Endothelial cell of umbilical vein (primary cell): ENCODE data around the gene NCOA7.
A peak's percentile ranks its signal among the peaks of the same experiment; 100 is the strongest.

Experiments
- EZH2 ChIP-seq: IDR thresholded peaks from 2 replicates; pipeline ENCODE4 v1.6.1; 2012; ENCODE audit warnings: borderline replicate concordance, low read depth, mild to moderate bottlenecking, moderate library complexity, low read length, inconsistent platforms; ENCODE audit not compliant: severe bottlenecking
- JUN ChIP-seq: IDR thresholded peaks from 2 replicates; pipeline ENCODE4 v1.6.1; 2011; ENCODE audit warnings: borderline replicate concordance, low read depth; ENCODE audit not compliant: insufficient read length, insufficient read depth
- POLR2A ChIP-seq: IDR thresholded peaks from 2 replicates; pipeline ENCODE4 v1.6.1; 2012; ENCODE audit warnings: low read depth, mild to moderate bottlenecking, control low read depth, low read length
- TF ChIP-seq, protein P1 (sequence below), 2 donors: IDR thresholded peaks; 1 replicate in 1 of 2; 2 replicates in 1 of 2; pipeline ENCODE4 v1.5.1; 2011; ENCODE audit warnings: low read length in 2 of 2, mild to moderate bottlenecking in 2 of 2, moderate library complexity in 2 of 2, control low read depth in 1 of 2, inconsistent platforms in 1 of 2, low read depth in 1 of 2; ENCODE audit not compliant: insufficient read depth in 1 of 2; ENCODE audit errors: extremely low read depth in 1 of 2

- TF ChIP-seq, protein P1, sequence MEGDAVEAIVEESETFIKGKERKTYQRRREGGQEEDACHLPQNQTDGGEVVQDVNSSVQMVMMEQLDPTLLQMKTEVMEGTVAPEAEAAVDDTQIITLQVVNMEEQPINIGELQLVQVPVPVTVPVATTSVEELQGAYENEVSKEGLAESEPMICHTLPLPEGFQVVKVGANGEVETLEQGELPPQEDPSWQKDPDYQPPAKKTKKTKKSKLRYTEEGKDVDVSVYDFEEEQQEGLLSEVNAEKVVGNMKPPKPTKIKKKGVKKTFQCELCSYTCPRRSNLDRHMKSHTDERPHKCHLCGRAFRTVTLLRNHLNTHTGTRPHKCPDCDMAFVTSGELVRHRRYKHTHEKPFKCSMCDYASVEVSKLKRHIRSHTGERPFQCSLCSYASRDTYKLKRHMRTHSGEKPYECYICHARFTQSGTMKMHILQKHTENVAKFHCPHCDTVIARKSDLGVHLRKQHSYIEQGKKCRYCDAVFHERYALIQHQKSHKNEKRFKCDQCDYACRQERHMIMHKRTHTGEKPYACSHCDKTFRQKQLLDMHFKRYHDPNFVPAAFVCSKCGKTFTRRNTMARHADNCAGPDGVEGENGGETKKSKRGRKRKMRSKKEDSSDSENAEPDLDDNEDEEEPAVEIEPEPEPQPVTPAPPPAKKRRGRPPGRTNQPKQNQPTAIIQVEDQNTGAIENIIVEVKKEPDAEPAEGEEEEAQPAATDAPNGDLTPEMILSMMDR (IDR thresholded peaks at IDR 0.05; ENCODE audit: extremely low read depth in 1 of 2, insufficient read depth in 1 of 2, low read depth in 1 of 2, low read length in 2 of 2), result no peak
- TF ChIP-seq EZH2 (peak; percentile 1), POLR2A (no peak), JUN (no peak)
Observed at GRCh38 chr6:125748406-125749172, 42.2 kb upstream of the NCOA7 start.
